Parathyroid adenoma (tissue), 2 donors: ENCODE measurements around the gene ARHGAP6.
A peak's percentile ranks its signal among the peaks of the same experiment; 100 is the strongest.

Source experiments
- H2AFZ ChIP-seq: fragments of 300-600 bp; sonication (generic); one replicate; pipeline ENCODE4 v1.7.0; 2017; ENCODE audit warnings: antibody characterized with exemption, mild to moderate bottlenecking
- H3K27ac ChIP-seq: fragments of 300-600 bp; sonication (generic); one replicate; pipeline ENCODE4 v1.7.0; 2017
- H3K27me3 ChIP-seq: fragments of 300-600 bp; sonication (generic); one replicate; pipeline ENCODE4 v1.7.0; 2017; ENCODE audit warnings: low read length; ENCODE audit not compliant: control insufficient read depth, insufficient read depth
- H3K36me3 ChIP-seq: fragments of 300-600 bp; sonication (generic); one replicate; pipeline ENCODE4 v1.7.0; 2017; ENCODE audit warnings: low read length; ENCODE audit not compliant: control insufficient read depth, insufficient read depth
- H3K4me1 ChIP-seq: fragments of 300-600 bp; sonication (generic); one replicate; pipeline ENCODE4 v1.7.0; 2017; ENCODE audit warnings: control low read depth
- H3K4me2 ChIP-seq: fragments of 300-600 bp; sonication (generic); one replicate; pipeline ENCODE4 v1.7.0; 2017; ENCODE audit warnings: low read length
- H3K4me3 ChIP-seq: fragments of 300-600 bp; sonication (generic); one replicate; pipeline ENCODE4 v1.7.0; 2017; ENCODE audit warnings: low read depth, low read length
- H3K79me2 ChIP-seq: fragments of 300-600 bp; sonication (generic); one replicate; pipeline ENCODE4 v1.7.0; 2017; ENCODE audit warnings: control low read depth
- H3K9ac ChIP-seq: fragments of 300-600 bp; sonication (generic); one replicate; pipeline ENCODE4 v1.7.0; 2017; ENCODE audit warnings: mild to moderate bottlenecking
- H3K9me3 ChIP-seq: fragments of 300-600 bp; sonication (generic); one replicate; pipeline ENCODE4 v1.7.0; 2017; ENCODE audit warnings: low read length; ENCODE audit not compliant: control insufficient read depth
- TF ChIP-seq, protein P1 (sequence below): fragments of 300-600 bp; sonication (generic); IDR thresholded peaks from one replicate; pipeline ENCODE4 v1.7.0; 2017; ENCODE audit warnings: antibody characterized with exemption, mild to moderate bottlenecking
- donor health status: primary hyperparathyroidism.

The ARHGAP6 gene, protein sequence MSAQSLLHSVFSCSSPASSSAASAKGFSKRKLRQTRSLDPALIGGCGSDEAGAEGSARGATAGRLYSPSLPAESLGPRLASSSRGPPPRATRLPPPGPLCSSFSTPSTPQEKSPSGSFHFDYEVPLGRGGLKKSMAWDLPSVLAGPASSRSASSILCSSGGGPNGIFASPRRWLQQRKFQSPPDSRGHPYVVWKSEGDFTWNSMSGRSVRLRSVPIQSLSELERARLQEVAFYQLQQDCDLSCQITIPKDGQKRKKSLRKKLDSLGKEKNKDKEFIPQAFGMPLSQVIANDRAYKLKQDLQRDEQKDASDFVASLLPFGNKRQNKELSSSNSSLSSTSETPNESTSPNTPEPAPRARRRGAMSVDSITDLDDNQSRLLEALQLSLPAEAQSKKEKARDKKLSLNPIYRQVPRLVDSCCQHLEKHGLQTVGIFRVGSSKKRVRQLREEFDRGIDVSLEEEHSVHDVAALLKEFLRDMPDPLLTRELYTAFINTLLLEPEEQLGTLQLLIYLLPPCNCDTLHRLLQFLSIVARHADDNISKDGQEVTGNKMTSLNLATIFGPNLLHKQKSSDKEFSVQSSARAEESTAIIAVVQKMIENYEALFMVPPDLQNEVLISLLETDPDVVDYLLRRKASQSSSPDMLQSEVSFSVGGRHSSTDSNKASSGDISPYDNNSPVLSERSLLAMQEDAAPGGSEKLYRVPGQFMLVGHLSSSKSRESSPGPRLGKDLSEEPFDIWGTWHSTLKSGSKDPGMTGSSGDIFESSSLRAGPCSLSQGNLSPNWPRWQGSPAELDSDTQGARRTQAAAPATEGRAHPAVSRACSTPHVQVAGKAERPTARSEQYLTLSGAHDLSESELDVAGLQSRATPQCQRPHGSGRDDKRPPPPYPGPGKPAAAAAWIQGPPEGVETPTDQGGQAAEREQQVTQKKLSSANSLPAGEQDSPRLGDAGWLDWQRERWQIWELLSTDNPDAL (N-terminal part only)

DNA sequence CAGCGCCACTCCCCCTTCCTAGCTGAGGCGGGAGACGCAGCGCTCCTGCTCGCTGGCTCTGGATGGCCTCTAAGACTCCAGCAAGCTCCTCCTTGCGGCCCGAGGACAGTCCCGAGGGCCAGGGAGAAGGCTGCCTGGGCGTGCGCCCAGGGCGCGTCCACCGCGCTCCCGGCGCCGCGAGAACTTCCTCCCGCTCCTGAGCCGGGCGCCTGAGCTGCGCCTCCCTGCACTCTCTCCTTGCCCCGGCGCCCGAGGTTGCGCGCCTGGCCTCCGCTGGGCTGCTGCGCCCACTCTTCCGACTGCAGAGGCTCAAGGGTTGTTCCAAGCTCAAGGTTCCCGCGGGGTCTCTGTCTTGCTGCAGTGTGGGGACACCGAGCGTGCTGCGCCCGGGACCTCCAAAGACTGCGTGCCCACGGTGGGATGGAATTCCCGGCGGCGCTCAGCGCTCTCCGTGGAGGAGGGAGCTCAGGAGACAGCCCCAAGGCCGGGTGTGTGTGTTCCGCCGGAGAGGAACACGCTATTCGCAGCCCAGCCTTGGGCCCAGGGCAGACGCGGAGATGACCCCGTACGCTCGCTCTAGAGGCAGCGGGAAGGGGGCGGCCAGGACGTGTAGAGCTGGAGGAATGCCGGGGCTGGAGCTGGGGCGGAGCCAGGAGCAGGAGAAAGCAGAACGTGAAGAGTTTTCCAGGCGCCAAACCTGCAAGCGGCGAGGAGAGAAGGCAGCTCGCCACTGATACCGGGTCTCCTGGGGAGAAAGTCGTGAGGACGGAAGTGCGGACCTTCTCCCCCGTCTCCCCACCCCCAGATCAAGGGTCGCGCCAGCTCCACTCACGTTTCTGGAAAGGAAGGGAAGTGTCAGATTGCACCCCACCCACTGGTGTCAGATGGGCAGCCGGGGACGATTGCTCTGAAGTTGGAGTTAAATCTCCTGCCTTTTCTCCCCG, at the start of gene ARHGAP6:
Gene ARHGAP6, minus strand, starts transcription at position 753 of the 944 bp plus-strand sequence. CDS start 1,092 bp downstream, outside the sequence.
- no peak within 1 kb of the TSS for H3K27ac ChIP-seq
- no peaks in the 10 kb centered on the region for H3K36me3 ChIP-seq
- H2AFZ ChIP-seq, result peak within 1 kb of the TSS; percentile 64
- no peaks in the 10 kb centered on the region for H3K27me3 ChIP-seq
- H3K9me3 ChIP-seq, result no peaks in the 10 kb centered on the region
- H3K4me2 ChIP-seq, result peak within 1 kb of the TSS; percentile 49
- no peaks in the 10 kb centered on the region for H3K4me1 ChIP-seq
- H3K4me3 ChIP-seq, result peak within 1 kb of the TSS; percentile 31
- TF ChIP-seq, protein P1, sequence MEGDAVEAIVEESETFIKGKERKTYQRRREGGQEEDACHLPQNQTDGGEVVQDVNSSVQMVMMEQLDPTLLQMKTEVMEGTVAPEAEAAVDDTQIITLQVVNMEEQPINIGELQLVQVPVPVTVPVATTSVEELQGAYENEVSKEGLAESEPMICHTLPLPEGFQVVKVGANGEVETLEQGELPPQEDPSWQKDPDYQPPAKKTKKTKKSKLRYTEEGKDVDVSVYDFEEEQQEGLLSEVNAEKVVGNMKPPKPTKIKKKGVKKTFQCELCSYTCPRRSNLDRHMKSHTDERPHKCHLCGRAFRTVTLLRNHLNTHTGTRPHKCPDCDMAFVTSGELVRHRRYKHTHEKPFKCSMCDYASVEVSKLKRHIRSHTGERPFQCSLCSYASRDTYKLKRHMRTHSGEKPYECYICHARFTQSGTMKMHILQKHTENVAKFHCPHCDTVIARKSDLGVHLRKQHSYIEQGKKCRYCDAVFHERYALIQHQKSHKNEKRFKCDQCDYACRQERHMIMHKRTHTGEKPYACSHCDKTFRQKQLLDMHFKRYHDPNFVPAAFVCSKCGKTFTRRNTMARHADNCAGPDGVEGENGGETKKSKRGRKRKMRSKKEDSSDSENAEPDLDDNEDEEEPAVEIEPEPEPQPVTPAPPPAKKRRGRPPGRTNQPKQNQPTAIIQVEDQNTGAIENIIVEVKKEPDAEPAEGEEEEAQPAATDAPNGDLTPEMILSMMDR, result no peak
- H3K79me2 ChIP-seq, result no peaks in the 10 kb centered on the region
- H3K9ac ChIP-seq, result no peak within 1 kb of the TSS

DNA sequence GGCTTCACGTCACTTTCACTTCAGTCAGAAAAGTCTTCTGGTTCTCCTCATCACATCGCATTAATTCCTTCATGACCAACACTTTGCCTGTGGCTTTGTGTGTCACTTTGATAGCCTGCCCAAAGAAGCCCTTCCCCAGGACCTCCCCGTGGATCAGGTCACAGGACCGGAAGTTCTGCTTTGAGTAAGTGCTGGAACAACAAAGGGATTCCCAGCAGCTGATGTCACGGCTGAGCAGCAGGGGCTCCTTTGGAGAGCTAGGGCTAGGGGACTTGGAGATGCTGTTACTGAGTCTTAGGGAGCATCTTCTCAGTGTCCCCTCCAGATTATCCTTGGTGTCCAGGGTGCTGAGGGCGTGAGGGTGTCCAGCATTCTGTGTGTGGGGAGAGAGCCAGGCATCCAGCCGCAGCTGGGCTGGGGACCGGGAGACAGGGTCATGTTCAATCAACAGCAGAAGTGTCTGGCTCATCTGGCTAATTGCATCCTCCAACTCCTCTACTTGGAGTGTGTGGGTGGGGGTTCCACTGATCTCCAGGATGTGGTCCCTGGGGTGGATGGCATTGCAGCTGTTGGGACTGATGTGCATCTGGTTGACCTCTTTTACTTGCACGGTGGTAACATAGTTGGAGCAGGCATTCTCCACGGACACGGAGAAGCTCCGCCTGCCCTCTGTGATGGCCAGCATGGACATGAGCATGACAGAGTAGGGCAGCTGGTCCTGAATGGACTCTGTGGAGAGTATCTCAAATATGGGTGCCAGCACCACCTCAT, 39.2 kb upstream of the ARHGAP6 start:
- Histone ChIP-seq H3K4me1 (no peaks in the 10 kb centered on the region), H2AFZ (no peak overlapping the region), H3K27ac (no peak overlapping the region), H3K79me2 (no peaks in the 10 kb centered on the region), H3K9me3 (no peaks in the 10 kb centered on the region), H3K4me2 (no peak overlapping the region), H3K4me3 (no peak overlapping the region), H3K27me3 (no peaks in the 10 kb centered on the region), H3K36me3 (no peaks in the 10 kb centered on the region), H3K9ac (no peak overlapping the region)
- TF ChIP-seq, protein P1, result no peak

DNA sequence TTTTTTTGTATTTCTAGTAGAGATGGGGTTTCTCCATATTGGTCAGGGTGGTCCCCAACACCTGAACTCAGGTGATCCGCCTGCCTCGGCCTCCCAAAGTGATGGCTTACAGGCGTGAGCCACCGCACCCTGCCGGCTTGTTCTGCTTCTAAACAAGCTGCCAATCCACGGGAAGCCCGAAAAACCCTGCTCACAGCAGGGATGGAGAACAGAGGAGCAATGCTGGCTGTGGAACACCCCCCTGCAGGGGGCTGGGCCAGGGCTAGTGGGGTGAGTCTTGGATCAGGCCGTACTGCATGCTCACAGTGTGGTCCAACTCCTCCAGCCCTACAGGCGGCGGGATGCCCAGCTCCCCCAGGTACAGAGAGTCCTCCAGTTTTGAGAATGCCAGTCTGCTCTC, 38.1 kb upstream of the ARHGAP6 start:
- H2AFZ ChIP-seq, result no peak overlapping the region
- H3K9me3 ChIP-seq, result no peaks in the 10 kb centered on the region
- no peaks in the 10 kb centered on the region for H3K36me3 ChIP-seq
- H3K4me3 ChIP-seq, result no peak overlapping the region
- no peak overlapping the region for H3K27ac ChIP-seq
- TF ChIP-seq, protein P1, result no peak
- no peak overlapping the region for H3K4me2 ChIP-seq
- no peaks in the 10 kb centered on the region for H3K4me1 ChIP-seq
- H3K79me2 ChIP-seq, result no peaks in the 10 kb centered on the region
- no peak overlapping the region for H3K9ac ChIP-seq
- no peaks in the 10 kb centered on the region for H3K27me3 ChIP-seq
